Right atrium auricular region (tissue), 2 donors: ENCODE data around the gene RPS25. TPM values are rescaled to one million over a fixed set of nuclear protein-coding genes. Genes with fewer than 3 reads are reported as not detected.
"Not testable (repeated sequence)": the region's sequence is repeated elsewhere in the genome, so short reads cannot be mapped to it uniquely, and the experiment has no call there.

Source experiments
- DNase-seq: peaks from one replicate; pipeline ENCODE4 v3.0.0-alpha.2; 2019; ENCODE audit warnings: low spot score
- H3K27ac ChIP-seq, 2 donors: fragments of 200-600 bp; sonication (generic); 1 replicate in 1 of 2; 2 replicates in 1 of 2; pipeline ENCODE4 v1.5.1; 2016 to 2019
- H3K27me3 ChIP-seq, 2 donors: fragments of 200-600 bp; sonication (generic); one replicate each; pipeline versions ENCODE4 v1.5.1 to v1.6.0; 2017 to 2019
- H3K36me3 ChIP-seq: fragments of 200-600 bp; sonication (generic); one replicate; pipeline ENCODE4 v1.5.1; 2016
- H3K4me1 ChIP-seq, 2 donors: fragments of 200-600 bp; sonication (generic); one replicate each; pipeline versions ENCODE4 v1.5.1 to v1.6.0; 2017 to 2019
- H3K4me3 ChIP-seq, 2 donors: fragments of 200-600 bp; sonication (generic); 1 replicate in 1 of 2; 2 replicates in 1 of 2; pipeline ENCODE4 v1.5.1; 2017 to 2019; ENCODE audit warnings: mild to moderate bottlenecking in 1 of 2, moderate library complexity in 1 of 2
- H3K9me3 ChIP-seq, 2 donors: fragments of 200-600 bp; sonication (generic); one replicate each; pipeline ENCODE4 v1.5.1; 2019
- total RNA-seq, 2 donors: library from RNA; depleted of rRNA; stranded (reverse); fragments of >200 nt; gene quantifications; one replicate each; pipeline ENCODE4 v1.1.0, GENCODE V29; 2016
- TF ChIP-seq, protein P1 (sequence below), 2 donors: fragments of 200-600 bp; sonication (generic); IDR thresholded peaks; one replicate each; pipeline ENCODE4 v1.5.1; 2019; ENCODE audit warnings: antibody characterized with exemption in 2 of 2

The RPS25 gene
- 1,000 to 10,000 TPM in 1 of 2 donors, 100 to 1,000 TPM in 1; 812 to 1,966 TPM for total RNA-seq

DNA sequence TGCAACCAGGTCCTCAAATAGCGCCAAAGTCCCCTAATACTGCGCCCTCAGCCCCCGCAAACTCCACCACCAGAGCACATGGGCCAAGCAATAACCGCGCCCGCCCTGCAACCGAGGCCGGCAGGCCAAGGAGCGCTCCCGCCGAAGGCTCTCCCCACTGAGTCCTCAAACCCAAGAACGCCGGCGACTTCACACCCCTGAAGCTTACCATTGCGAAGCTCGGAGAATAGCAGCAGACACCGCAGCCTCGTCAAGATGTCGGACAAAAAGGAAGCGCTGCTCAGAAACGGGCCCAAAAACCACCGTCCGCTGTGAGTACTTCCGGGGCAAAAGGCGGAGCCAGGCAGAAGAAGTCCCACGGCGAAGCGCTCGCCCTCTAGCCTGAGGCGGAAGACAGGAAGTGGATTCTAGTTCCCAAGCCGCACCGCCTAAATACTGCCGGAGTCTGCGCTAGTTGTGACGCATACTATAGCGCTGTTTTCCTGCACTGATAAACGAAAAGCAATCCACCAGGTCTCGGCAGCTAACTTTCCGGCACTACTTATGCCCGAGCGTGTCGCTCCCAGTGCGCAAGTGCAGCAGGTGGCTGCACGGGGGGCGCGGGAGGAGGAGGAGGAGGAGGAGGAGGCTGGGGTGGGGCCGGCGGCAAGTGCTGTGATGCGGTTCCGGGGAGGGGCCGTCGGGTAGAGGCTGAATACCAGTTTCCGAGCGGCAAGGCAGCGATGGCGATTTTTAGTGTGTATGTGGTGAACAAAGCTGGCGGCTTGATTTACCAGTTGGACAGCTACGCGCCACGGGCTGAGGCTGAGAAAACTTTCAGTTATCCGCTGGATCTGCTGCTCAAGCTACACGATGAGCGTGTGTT, at the start of gene RPS25, which contains the start of gene TRAPPC4:
TSS of gene RPS25 (minus strand) at position 270 of the 865 bp plus-strand sequence. CDS start at position 211, 59 bp downstream.
TSS of gene TRAPPC4 (plus strand) at position 693 of the 865 bp plus-strand sequence. CDS start at position 723, 30 bp downstream.
- peak within 1 kb of the TSS; percentile 88 to 93 for H3K27ac ChIP-seq
- H3K27me3 ChIP-seq, result no peaks in the 10 kb centered on the region
- H3K36me3 ChIP-seq, result peaks cover 58% of the 10 kb centered on the region
- H3K9me3 ChIP-seq, result no peaks in the 10 kb centered on the region
- peaks cover 0 to 43% of the 10 kb centered on the region in 2 donors for H3K4me1 ChIP-seq
- DNase-seq, result peak; percentile 97
- TF ChIP-seq, protein P1, sequence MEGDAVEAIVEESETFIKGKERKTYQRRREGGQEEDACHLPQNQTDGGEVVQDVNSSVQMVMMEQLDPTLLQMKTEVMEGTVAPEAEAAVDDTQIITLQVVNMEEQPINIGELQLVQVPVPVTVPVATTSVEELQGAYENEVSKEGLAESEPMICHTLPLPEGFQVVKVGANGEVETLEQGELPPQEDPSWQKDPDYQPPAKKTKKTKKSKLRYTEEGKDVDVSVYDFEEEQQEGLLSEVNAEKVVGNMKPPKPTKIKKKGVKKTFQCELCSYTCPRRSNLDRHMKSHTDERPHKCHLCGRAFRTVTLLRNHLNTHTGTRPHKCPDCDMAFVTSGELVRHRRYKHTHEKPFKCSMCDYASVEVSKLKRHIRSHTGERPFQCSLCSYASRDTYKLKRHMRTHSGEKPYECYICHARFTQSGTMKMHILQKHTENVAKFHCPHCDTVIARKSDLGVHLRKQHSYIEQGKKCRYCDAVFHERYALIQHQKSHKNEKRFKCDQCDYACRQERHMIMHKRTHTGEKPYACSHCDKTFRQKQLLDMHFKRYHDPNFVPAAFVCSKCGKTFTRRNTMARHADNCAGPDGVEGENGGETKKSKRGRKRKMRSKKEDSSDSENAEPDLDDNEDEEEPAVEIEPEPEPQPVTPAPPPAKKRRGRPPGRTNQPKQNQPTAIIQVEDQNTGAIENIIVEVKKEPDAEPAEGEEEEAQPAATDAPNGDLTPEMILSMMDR (IDR thresholded peaks at IDR 0.05), result peak in 1 of 2 donors; percentile 42
- peak within 1 kb of the TSS; percentile 88 to 96 for H3K4me3 ChIP-seq

DNA sequence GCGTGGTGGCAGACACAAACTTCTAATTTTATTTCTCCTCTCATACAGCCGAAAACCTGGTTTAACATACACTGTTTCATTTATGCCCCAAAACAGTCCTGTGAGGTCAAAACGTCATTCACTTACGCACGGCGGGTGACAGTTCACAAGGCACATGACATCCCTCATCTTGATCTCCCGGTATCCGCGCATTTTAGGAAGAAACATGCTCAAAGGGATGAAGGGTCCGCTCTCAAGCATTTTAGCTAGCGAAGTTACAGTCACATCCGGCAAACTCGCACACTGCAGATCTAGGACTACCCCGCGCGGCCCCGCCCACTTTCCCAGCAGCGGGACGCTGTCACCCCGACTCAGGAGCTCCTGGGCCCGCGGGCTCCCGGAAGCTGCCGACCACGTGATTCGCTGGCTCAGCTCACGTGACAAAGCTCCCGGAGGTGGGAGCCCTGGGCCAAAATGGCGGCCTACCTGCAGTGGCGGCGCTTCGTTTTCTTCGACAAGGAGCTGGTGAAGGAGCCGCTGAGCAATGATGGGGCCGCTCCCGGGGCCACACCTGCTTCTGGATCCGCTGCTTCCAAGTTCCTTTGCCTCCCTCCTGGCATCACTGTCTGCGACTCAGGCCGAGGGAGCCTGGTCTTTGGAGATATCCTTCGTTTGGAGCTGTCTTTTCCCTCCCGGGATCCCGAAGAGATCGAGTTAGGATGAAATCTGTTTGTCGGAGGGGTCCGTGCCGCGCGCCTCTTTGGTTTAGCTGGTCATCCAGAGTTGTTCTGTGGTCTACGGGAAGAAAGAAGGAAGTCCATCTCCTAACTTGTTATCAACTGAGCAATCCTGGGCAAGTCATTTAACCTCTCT, 49.5 kb upstream of the RPS25 start, which contains the start of gene VPS11:
TSS of gene VPS11 (plus strand) at position 448 of the 852 bp plus-strand sequence. CDS start at position 454, 6 bp downstream.
- no peaks in the 10 kb centered on the region for H3K27me3 ChIP-seq
- H3K4me3 ChIP-seq, result peak within 1 kb of the TSS; percentile 81 to 94
- peaks cover 27% of the 10 kb centered on the region for H3K36me3 ChIP-seq
- peaks cover 0 to 34% of the 10 kb centered on the region in 2 donors for H3K4me1 ChIP-seq
- peak within 1 kb of the TSS; percentile 86 to 95 for H3K27ac ChIP-seq
- H3K9me3 ChIP-seq, result no peaks in the 10 kb centered on the region
- peak; percentile 98 for DNase-seq
- TF ChIP-seq, protein P1 (IDR thresholded peaks at IDR 0.05), result peak in 1 of 2 donors; percentile 23

DNA sequence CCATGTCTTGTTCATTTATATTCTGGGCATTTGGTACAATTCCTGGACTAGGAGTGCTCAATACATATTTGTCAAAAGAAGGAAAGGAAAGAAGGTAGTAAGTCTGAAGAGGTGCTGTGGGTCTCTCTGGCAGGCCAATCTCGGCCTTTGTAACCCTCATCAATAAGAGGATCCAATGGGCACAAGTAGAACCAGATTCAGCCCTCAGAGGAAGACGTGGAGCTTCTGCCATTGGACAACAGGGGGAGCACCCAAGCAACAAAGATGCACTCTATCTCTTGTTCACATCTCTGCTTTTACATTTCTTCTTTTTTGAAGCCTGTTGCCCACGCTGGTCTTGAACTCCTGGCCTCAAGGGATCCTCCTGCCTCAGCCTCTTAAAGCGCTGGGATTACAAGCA, 47.2 kb upstream of the RPS25 start:
- Histone ChIP-seq H3K27ac (no peak overlapping the region), H3K4me1 (peaks cover 0 to 35% of the 10 kb centered on the region in 2 donors), H3K9me3 (no peaks in the 10 kb centered on the region), H3K36me3 (peaks cover 5% of the 10 kb centered on the region), H3K27me3 (no peaks in the 10 kb centered on the region), H3K4me3 (no peak overlapping the region)
- DNase-seq, result no peak
- TF ChIP-seq, protein P1 (IDR thresholded peaks at IDR 0.05), result peak in 1 of 2 donors; percentile 33

DNA sequence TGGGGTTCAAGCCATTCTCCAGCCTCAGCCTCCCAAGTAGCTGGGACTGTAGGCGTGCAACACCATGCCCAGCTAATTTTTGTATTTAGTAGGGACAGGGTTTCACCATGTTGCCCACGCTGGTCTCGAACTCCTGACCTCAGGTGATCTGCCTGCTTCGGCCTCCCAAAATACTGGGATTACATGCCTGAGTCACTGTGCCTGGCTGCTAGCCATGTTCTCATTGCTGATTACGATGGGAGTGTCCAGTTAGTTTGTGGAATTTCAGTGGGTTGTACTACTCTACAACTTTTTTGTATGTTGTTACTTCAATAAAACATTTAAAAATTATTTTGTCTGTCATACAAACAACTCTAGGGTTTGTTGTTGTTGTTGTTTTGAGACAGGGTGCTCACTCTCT, 44.6 kb upstream of the RPS25 start:
- H3K36me3 ChIP-seq, result no peaks in the 10 kb centered on the region
- no peaks in the 10 kb centered on the region for H3K9me3 ChIP-seq
- no peak overlapping the region for H3K4me3 ChIP-seq
- peak; percentile 76 for DNase-seq
- TF ChIP-seq, protein P1 (IDR thresholded peaks at IDR 0.05), result no peak
- H3K27ac ChIP-seq, result no peak overlapping the region
- peaks cover 0 to 29% of the 10 kb centered on the region in 2 donors for H3K4me1 ChIP-seq
- no peaks in the 10 kb centered on the region for H3K27me3 ChIP-seq

DNA sequence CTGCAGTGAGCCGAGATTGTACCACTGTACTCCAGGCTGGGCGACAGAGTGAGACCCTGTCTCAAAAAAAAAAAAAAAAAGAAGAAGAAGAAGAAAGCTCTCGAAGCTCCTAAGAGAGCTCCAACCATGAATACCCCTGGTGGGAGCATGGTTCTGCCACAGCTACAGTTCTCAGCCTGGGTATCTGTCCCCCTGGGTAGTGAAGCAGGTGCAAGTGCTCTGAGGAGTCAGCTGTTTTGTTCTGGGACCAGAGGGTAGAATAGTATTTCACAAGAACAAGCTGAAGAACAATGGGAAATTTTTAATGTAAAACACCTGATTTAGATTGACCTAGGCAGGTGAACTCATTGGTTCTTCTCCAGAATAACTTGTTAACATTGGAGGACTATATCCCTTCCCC, 43.1 kb upstream of the RPS25 start:
- Histone ChIP-seq H3K27me3 (no peaks in the 10 kb centered on the region), H3K4me3 (no peak overlapping the region), H3K27ac (no peak overlapping the region), H3K4me1 (peaks cover 0 to 25% of the 10 kb centered on the region in 2 donors), H3K36me3 (no peaks in the 10 kb centered on the region), H3K9me3 (no peaks in the 10 kb centered on the region)
- TF ChIP-seq, protein P1 (IDR thresholded peaks at IDR 0.05), result no peak
- no peak for DNase-seq

DNA sequence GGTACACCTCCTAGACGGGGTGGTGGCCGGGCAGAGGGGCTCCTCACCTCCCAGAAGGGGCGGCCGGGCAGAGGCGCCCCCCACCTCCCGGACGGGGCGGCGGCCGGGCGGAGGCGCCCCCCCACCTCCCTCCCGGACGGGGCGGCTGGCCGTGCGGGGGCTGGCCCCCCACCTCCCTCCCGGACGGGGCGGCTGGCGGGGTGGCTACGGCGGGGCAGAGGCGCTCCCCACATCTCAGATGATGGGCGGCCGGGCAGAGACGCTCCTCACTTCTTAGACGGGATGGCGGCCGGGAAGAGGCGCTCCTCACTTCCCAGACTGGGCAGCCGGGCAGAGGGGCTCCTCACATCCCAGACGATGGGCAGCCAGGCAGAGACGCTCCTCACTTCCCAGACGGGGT, 41.0 kb upstream of the RPS25 start:
- not testable (repeated sequence) for DNase-seq, H3K4me3 ChIP-seq

More for the DNA sequence above, 41.0 kb upstream of the RPS25 start:
- not testable (repeated sequence) for H3K27me3 ChIP-seq, H3K27ac ChIP-seq, H3K9me3 ChIP-seq
- H3K36me3 ChIP-seq, result peaks cover 11% of the 10 kb centered on the region
- peaks cover 0 to 29% of the 10 kb centered on the region in 2 donors for H3K4me1 ChIP-seq
